Measurements from ENCODE around the gene RPS3.

The RPS3 gene

GRCh38 chr11:75420224-75421034, 21.1 kb downstream of the RPS3 start:
- H3K14ac ChIP-seq (ENCODE audit: low read length), result no peak overlapping the region
- H2BK120ac ChIP-seq (ENCODE audit: insufficient read depth, low read length, poor library complexity), result no peak overlapping the region
- no peak overlapping the region for H2AFZ ChIP-seq (ENCODE audit: insufficient read depth, low read length, poor library complexity)
- H3K4me1 ChIP-seq (ENCODE audit: control insufficient read depth in 1 of 2, insufficient read depth in 2 of 2, low read length in 2 of 2), result peaks cover 0 to 3% of the 10 kb centered on the region in 2 experiments
- H2AK5ac ChIP-seq (ENCODE audit: low read length), result no peak overlapping the region
- H3K23ac ChIP-seq (ENCODE audit: low read length), result no peak overlapping the region
- DNase-seq, result no peak
- no peak overlapping the region for H3K18ac ChIP-seq (ENCODE audit: low read length)
- H3K9ac ChIP-seq (ENCODE audit: low read length), result no peak overlapping the region
- no peak overlapping the region for H3K27ac ChIP-seq (ENCODE audit: low read depth, low read length)
- peaks cover 15 to 23% of the 10 kb centered on the region in 2 experiments for H3K36me3 ChIP-seq (ENCODE audit: control insufficient read depth in 1 of 2, insufficient read depth in 2 of 2, low read length in 2 of 2)
- no peaks in the 10 kb centered on the region for H3K79me1 ChIP-seq (ENCODE audit: low read length)
- no peaks in the 10 kb centered on the region for H3K27me3 ChIP-seq (ENCODE audit: insufficient read depth, low read length)
- no peak overlapping the region for H4K8ac ChIP-seq (ENCODE audit: low read depth, low read length)
- H2BK12ac ChIP-seq (ENCODE audit: low read length), result no peak overlapping the region
- no peak overlapping the region for H4K12ac ChIP-seq (ENCODE audit: low read depth, low read length)
- H2BK5ac ChIP-seq (ENCODE audit: low read depth, low read length, poor library complexity), result no peak overlapping the region
- no peaks in the 10 kb centered on the region for H3K9me3 ChIP-seq (ENCODE audit: insufficient read depth, low read depth, low read length)
- H3K4me2 ChIP-seq (ENCODE audit: low read length), result no peak overlapping the region
- H3K4ac ChIP-seq (ENCODE audit: low read depth, low read length), result no peak overlapping the region
- no peak overlapping the region for H4K91ac ChIP-seq (ENCODE audit: low read depth, low read length)
- H3K4me3 ChIP-seq (ENCODE audit: low read depth, low read length), result peak overlapping the region; percentile 2
- WGBS (ENCODE audit: extremely low coverage, insufficient coverage, insufficient read length), result no CpG with 5 or more reads among the region's 14 CpGs
- no peaks in the 10 kb centered on the region for H3K79me2 ChIP-seq (ENCODE audit: control insufficient read depth, insufficient read depth, low read length, poor library complexity)

DNA sequence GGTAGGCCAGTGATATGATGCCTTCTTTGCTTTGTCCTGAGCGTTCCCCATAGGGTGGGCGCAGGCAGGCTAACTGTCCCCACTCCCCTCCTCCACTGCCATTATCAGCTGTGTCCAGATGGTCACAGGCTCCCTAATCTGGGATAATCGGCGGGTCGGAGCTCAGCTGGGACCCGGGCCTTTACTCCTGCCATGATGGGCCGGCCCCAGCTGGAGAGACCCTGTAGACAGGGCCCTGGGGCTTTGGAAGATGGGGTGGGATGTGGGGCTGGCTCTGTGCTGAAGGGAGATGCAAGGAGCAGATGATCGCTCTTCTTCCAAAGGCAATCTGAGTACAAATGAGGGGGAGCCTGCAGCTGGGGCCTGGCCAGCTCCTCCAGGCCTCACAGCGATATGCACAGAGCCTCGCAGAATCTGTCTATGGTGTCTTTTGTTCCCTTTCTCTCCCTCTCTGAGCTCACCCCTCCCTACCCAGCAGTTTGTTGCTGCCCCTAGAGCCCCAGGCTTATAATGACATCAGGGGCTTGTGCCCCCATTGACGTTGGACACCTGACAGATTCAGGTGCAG, 21.8 kb downstream of the RPS3 start:
- no peak overlapping the region for H2AK5ac ChIP-seq (ENCODE audit: low read length)
- H3K79me2 ChIP-seq (ENCODE audit: control insufficient read depth, insufficient read depth, low read length, poor library complexity), result no peaks in the 10 kb centered on the region
- no peak overlapping the region for H4K91ac ChIP-seq (ENCODE audit: low read depth, low read length)
- WGBS (ENCODE audit: extremely low coverage, insufficient coverage, insufficient read length), result no CpG with 5 or more reads among the region's 11 CpGs
- no peak overlapping the region for H3K4me2 ChIP-seq (ENCODE audit: low read length)
- H3K4me1 ChIP-seq (ENCODE audit: control insufficient read depth in 1 of 2, insufficient read depth in 2 of 2, low read length in 2 of 2), result peaks cover 0 to 4% of the 10 kb centered on the region in 2 experiments
- no peaks in the 10 kb centered on the region for H3K27me3 ChIP-seq (ENCODE audit: insufficient read depth, low read length)
- H2BK120ac ChIP-seq (ENCODE audit: insufficient read depth, low read length, poor library complexity), result no peak overlapping the region
- H4K12ac ChIP-seq (ENCODE audit: low read depth, low read length), result no peak overlapping the region
- H3K27ac ChIP-seq (ENCODE audit: low read depth, low read length), result no peak overlapping the region
- DNase-seq, result no peak
- H3K18ac ChIP-seq (ENCODE audit: low read length), result no peak overlapping the region
- H3K14ac ChIP-seq (ENCODE audit: low read length), result no peak overlapping the region
- H2BK12ac ChIP-seq (ENCODE audit: low read length), result no peak overlapping the region
- H2BK5ac ChIP-seq (ENCODE audit: low read depth, low read length, poor library complexity), result no peak overlapping the region
- H3K23ac ChIP-seq (ENCODE audit: low read length), result no peak overlapping the region
- H3K4ac ChIP-seq (ENCODE audit: low read depth, low read length), result no peak overlapping the region
- H2AFZ ChIP-seq (ENCODE audit: insufficient read depth, low read length, poor library complexity), result no peak overlapping the region
- H3K9me3 ChIP-seq (ENCODE audit: insufficient read depth, low read depth, low read length), result no peaks in the 10 kb centered on the region
- H3K36me3 ChIP-seq (ENCODE audit: control insufficient read depth in 1 of 2, insufficient read depth in 2 of 2, low read length in 2 of 2), result peaks cover 15 to 23% of the 10 kb centered on the region in 2 experiments
- no peak overlapping the region for H4K8ac ChIP-seq (ENCODE audit: low read depth, low read length)
- H3K79me1 ChIP-seq (ENCODE audit: low read length), result no peaks in the 10 kb centered on the region
- peak overlapping the region; percentile 2 for H3K4me3 ChIP-seq (ENCODE audit: low read depth, low read length)
- no peak overlapping the region for H3K9ac ChIP-seq (ENCODE audit: low read length)

DNA sequence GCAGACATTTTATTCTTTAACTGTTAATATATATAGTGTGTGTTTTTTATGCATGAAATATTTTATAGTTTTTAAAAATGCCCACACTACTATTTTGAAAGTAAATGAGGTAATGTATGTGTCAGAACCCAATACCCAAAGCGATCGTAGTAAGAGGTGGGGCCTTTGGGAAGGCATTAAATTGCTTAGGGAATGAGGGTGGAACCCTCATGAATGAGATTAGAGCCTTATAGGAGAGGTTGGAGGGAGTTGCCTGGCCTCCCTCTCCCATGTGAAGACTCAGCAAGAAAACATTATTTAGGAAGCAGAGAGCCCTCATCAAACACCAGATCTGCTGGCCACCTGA, 22.6 kb downstream of the RPS3 start:
- no CpG with 5 or more reads among the region's 2 CpGs for WGBS (ENCODE audit: extremely low coverage, insufficient coverage, insufficient read length)

DNA sequence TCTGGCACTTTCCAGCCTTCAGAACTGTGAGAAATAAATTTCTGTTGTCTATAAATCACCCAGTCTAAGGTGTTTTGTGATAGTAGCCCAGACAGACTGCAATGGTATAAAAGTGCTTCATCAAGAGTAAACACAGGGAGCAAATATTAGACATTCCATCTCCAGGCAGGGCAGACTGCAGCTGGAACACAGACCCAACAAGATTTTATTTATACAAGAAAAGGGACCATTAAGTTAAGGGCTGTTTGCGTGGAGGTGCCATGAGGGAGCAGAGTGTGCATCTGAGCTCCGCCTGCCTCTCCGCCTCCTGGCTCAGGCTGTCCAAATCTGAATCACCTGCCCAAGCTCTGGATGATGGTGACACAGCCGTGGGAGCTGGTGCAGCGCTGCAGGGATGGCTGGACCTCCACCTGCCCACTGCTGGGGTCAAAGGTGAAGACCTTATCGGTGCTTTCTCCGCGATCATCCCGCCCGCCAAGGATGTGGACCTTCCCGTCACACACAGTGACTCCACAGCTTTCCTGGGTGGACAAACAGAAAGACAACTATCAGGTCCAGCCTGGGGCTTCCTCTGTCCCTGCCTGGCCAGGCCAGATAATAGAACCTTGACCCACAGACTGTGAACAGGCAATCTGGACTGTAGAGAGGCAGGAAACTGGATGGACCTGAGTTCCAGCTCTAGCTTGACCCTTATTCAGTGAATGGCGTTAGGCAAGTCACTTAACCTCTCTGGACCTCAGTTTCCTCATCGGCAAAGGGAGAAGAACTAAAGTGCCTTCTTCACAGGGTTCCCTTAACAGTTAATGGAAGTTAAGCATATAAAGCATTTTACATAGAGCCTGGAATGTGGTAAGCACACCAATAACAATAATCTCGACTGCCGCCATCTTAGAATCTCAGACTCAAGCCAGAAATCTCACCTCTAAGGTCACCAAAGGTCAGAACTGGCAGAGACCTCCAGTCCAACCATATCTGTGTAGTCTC, 23.2 kb downstream of the RPS3 start:
- H2BK5ac ChIP-seq (ENCODE audit: low read depth, low read length, poor library complexity), result no peak overlapping the region
- no peak overlapping the region for H3K9ac ChIP-seq (ENCODE audit: low read length)
- no peak for DNase-seq
- H3K27me3 ChIP-seq (ENCODE audit: insufficient read depth, low read length), result no peaks in the 10 kb centered on the region
- H3K4ac ChIP-seq (ENCODE audit: low read depth, low read length), result no peak overlapping the region
- no peak overlapping the region for H3K4me2 ChIP-seq (ENCODE audit: low read length)
- H2BK12ac ChIP-seq (ENCODE audit: low read length), result no peak overlapping the region
- no peak overlapping the region for H3K27ac ChIP-seq (ENCODE audit: low read depth, low read length)
- H4K12ac ChIP-seq (ENCODE audit: low read depth, low read length), result no peak overlapping the region
- H3K18ac ChIP-seq (ENCODE audit: low read length), result no peak overlapping the region
- no peak overlapping the region for H4K91ac ChIP-seq (ENCODE audit: low read depth, low read length)
- H2BK120ac ChIP-seq (ENCODE audit: insufficient read depth, low read length, poor library complexity), result no peak overlapping the region
- H2AFZ ChIP-seq (ENCODE audit: insufficient read depth, low read length, poor library complexity), result no peak overlapping the region
- no peak overlapping the region for H3K14ac ChIP-seq (ENCODE audit: low read length)
- H4K8ac ChIP-seq (ENCODE audit: low read depth, low read length), result no peak overlapping the region
- H3K23ac ChIP-seq (ENCODE audit: low read length), result no peak overlapping the region
- no peak overlapping the region for H3K4me3 ChIP-seq (ENCODE audit: low read depth, low read length)
- H3K36me3 ChIP-seq (ENCODE audit: control insufficient read depth in 1 of 2, insufficient read depth in 2 of 2, low read length in 2 of 2), result peaks cover 15 to 23% of the 10 kb centered on the region in 2 experiments
- WGBS (ENCODE audit: extremely low coverage, insufficient coverage, insufficient read length), result no CpG with 5 or more reads among the region's 15 CpGs
- H3K9me3 ChIP-seq (ENCODE audit: insufficient read depth, low read depth, low read length), result peaks cover 3% of the 10 kb centered on the region
- H2AK5ac ChIP-seq (ENCODE audit: low read length), result no peak overlapping the region
- no peaks in the 10 kb centered on the region for H3K79me1 ChIP-seq (ENCODE audit: low read length)
- peaks cover 0 to 4% of the 10 kb centered on the region in 2 experiments for H3K4me1 ChIP-seq (ENCODE audit: control insufficient read depth in 1 of 2, insufficient read depth in 2 of 2, low read length in 2 of 2)
- no peaks in the 10 kb centered on the region for H3K79me2 ChIP-seq (ENCODE audit: control insufficient read depth, insufficient read depth, low read length, poor library complexity)

More for the DNA sequence above, 22.6 kb downstream of the RPS3 start:
- H2BK12ac ChIP-seq (ENCODE audit: low read length), result no peak overlapping the region
- H3K4me1 ChIP-seq (ENCODE audit: control insufficient read depth in 1 of 2, insufficient read depth in 2 of 2, low read length in 2 of 2), result peaks cover 0 to 4% of the 10 kb centered on the region in 2 experiments
- H3K9me3 ChIP-seq (ENCODE audit: insufficient read depth, low read depth, low read length), result peaks cover 3% of the 10 kb centered on the region
- no peak overlapping the region for H4K8ac ChIP-seq (ENCODE audit: low read depth, low read length)
- H3K18ac ChIP-seq (ENCODE audit: low read length), result no peak overlapping the region
- H3K27ac ChIP-seq (ENCODE audit: low read depth, low read length), result no peak overlapping the region
- no peak overlapping the region for H3K14ac ChIP-seq (ENCODE audit: low read length)
- H3K27me3 ChIP-seq (ENCODE audit: insufficient read depth, low read length), result no peaks in the 10 kb centered on the region
- no peaks in the 10 kb centered on the region for H3K79me1 ChIP-seq (ENCODE audit: low read length)
- H3K4me3 ChIP-seq (ENCODE audit: low read depth, low read length), result no peak overlapping the region
- H3K23ac ChIP-seq (ENCODE audit: low read length), result no peak overlapping the region
- peaks cover 15 to 23% of the 10 kb centered on the region in 2 experiments for H3K36me3 ChIP-seq (ENCODE audit: control insufficient read depth in 1 of 2, insufficient read depth in 2 of 2, low read length in 2 of 2)
- no peak overlapping the region for H4K91ac ChIP-seq (ENCODE audit: low read depth, low read length)
- no peak overlapping the region for H3K4ac ChIP-seq (ENCODE audit: low read depth, low read length)
- no peak for DNase-seq
- no peak overlapping the region for H2BK120ac ChIP-seq (ENCODE audit: insufficient read depth, low read length, poor library complexity)
- H2AK5ac ChIP-seq (ENCODE audit: low read length), result no peak overlapping the region
- H3K79me2 ChIP-seq (ENCODE audit: control insufficient read depth, insufficient read depth, low read length, poor library complexity), result no peaks in the 10 kb centered on the region
- H3K9ac ChIP-seq (ENCODE audit: low read length), result no peak overlapping the region
- H4K12ac ChIP-seq (ENCODE audit: low read depth, low read length), result no peak overlapping the region
- no peak overlapping the region for H2BK5ac ChIP-seq (ENCODE audit: low read depth, low read length, poor library complexity)
- H3K4me2 ChIP-seq (ENCODE audit: low read length), result no peak overlapping the region
- H2AFZ ChIP-seq (ENCODE audit: insufficient read depth, low read length, poor library complexity), result no peak overlapping the region

Measured in trophoblast cell (in vitro differentiated cells and primary cell).